Measurements from ENCODE around the gene PNPLA1. TPM values are rescaled to one million over a fixed set of nuclear protein-coding genes. Genes with fewer than 3 reads are reported as not detected.

Gene PNPLA1
- total RNA-seq, 4 donors from 2014 or later, result not detected

- TF ChIP-seq CTCF (IDR thresholded peaks at IDR 0.05; ENCODE audit: low read depth), result no peak
Measured at GRCh38 chr6:36246506-36247268, 23.2 kb upstream of the PNPLA1 start.

GRCh38 chr6:36247693-36248092 lies 22.2 kb upstream of the PNPLA1 start:
- no peak for TF ChIP-seq CTCF (IDR thresholded peaks at IDR 0.05; ENCODE audit: low read depth)

GRCh38 chr6:36248980-36249379 lies 20.9 kb upstream of the PNPLA1 start:
- TF ChIP-seq CTCF (IDR thresholded peaks at IDR 0.05; ENCODE audit: low read depth), result no peak

- no peak for TF ChIP-seq CTCF (IDR thresholded peaks at IDR 0.05; ENCODE audit: low read depth)
Measured at GRCh38 chr6:36249536-36249935, 20.3 kb upstream of the PNPLA1 start.

GRCh38 chr6:36252005-36252404 lies 17.9 kb upstream of the PNPLA1 start:
- TF ChIP-seq CTCF (IDR thresholded peaks at IDR 0.05; ENCODE audit: low read depth), result no peak

GRCh38 chr6:36263390-36264000 lies 6.4 kb upstream of the PNPLA1 start:
- TF ChIP-seq CTCF (IDR thresholded peaks at IDR 0.05; ENCODE audit: low read depth), result no peak

GRCh38 chr6:36265744-36266143 lies 4.1 kb upstream of the PNPLA1 start:
- no peak for TF ChIP-seq CTCF (IDR thresholded peaks at IDR 0.05; ENCODE audit: low read depth)

Measured in subcutaneous adipose tissue (tissue), 4 donors.